Liver (tissue), 9 donors: ENCODE results near the gene CRMP1. TPM values are rescaled to one million over a fixed set of nuclear protein-coding genes. Genes with fewer than 3 reads are reported as not detected.

Source experiments
- DNase-seq: peaks from one replicate; pipeline ENCODE4 v3.0.0-alpha.2; 2017; ENCODE audit warnings: low spot score
- H3K27ac ChIP-seq, 2 donors: one replicate each; pipeline ENCODE4 v1.7.0; 2013; ENCODE audit warnings: inconsistent platforms in 2 of 2, low read length in 2 of 2, control low read depth in 1 of 2, low read depth in 1 of 2, mild to moderate bottlenecking in 1 of 2
- H3K27me3 ChIP-seq, 4 donors: one replicate each; pipeline versions ENCODE4 v1.6.1 to v1.7.0; 2013; ENCODE audit warnings: low read length in 3 of 4, inconsistent platforms in 1 of 4, mild to moderate bottlenecking in 1 of 4, moderate library complexity in 1 of 4; ENCODE audit not compliant: control insufficient read depth in 4 of 4, insufficient read depth in 4 of 4
- H3K36me3 ChIP-seq, 4 donors: one replicate each; pipeline versions ENCODE4 v1.6.1 to v1.7.0; 2013; ENCODE audit warnings: low read length in 3 of 4, mild to moderate bottlenecking in 3 of 4, low read depth in 1 of 4, moderate library complexity in 1 of 4; ENCODE audit not compliant: control insufficient read depth in 4 of 4, insufficient read depth in 3 of 4
- H3K4me1 ChIP-seq, 4 donors: one replicate each; pipeline versions ENCODE4 v1.6.1 to v1.7.0; 2013; ENCODE audit warnings: low read length in 3 of 4, mild to moderate bottlenecking in 3 of 4, moderate library complexity in 1 of 4; ENCODE audit not compliant: control insufficient read depth in 4 of 4, insufficient read depth in 4 of 4
- H3K4me3 ChIP-seq, 3 donors: one replicate each; pipeline versions ENCODE4 v1.6.1 to v1.7.0; 2013; ENCODE audit warnings: low read length in 3 of 3, control low read depth in 1 of 3, low read depth in 1 of 3, mild to moderate bottlenecking in 1 of 3
- H3K9ac ChIP-seq, 2 donors: one replicate each; pipeline ENCODE4 v1.7.0; 2013; ENCODE audit warnings: low read length in 2 of 2, mild to moderate bottlenecking in 2 of 2, moderate library complexity in 2 of 2, control low read depth in 1 of 2, low read depth in 1 of 2
- H3K9me3 ChIP-seq, 4 donors: one replicate each; pipeline versions ENCODE4 v1.6.1 to v1.7.0; 2013; ENCODE audit warnings: low read length in 3 of 4; ENCODE audit not compliant: control insufficient read depth in 4 of 4
- EGR1 ChIP-seq, 2 donors: IDR thresholded peaks; 2 replicates each; pipeline ENCODE4 v1.6.1; 2016 to 2018; ENCODE audit warnings: antibody characterized with exemption in 2 of 2, low read depth in 2 of 2
- FOXA2 ChIP-seq: IDR thresholded peaks from 2 replicates; pipeline ENCODE4 v1.6.1; 2016; ENCODE audit warnings: antibody characterized with exemption
- GABPA ChIP-seq, 2 donors: IDR thresholded peaks in 1 of 2; conservative IDR thresholded peaks in 1 of 2; 2 replicates each; pipeline ENCODE4 v1.6.1; 2016; ENCODE audit warnings: antibody characterized with exemption in 2 of 2, mild to moderate bottlenecking in 1 of 2, moderate library complexity in 1 of 2
- HNF4A ChIP-seq, 2 donors: conservative IDR thresholded peaks; 2 replicates each; pipeline ENCODE4 v1.6.1; 2016; ENCODE audit warnings: antibody characterized with exemption in 2 of 2, mild to moderate bottlenecking in 2 of 2
- HNF4G ChIP-seq: IDR thresholded peaks from 2 replicates; pipeline ENCODE4 v1.6.1; 2016; ENCODE audit warnings: antibody characterized with exemption
- NR2F2 ChIP-seq: IDR thresholded peaks from 2 replicates; pipeline ENCODE4 v1.6.1; 2016; ENCODE audit warnings: antibody characterized with exemption
- RXRA ChIP-seq, 2 donors: IDR thresholded peaks; 2 replicates each; pipeline ENCODE4 v1.6.1; 2017 to 2018; ENCODE audit warnings: antibody characterized with exemption in 2 of 2, mild to moderate bottlenecking in 1 of 2
- TAF1 ChIP-seq: conservative IDR thresholded peaks from 2 replicates; pipeline ENCODE4 v1.6.1; 2016; ENCODE audit warnings: antibody characterized with exemption, mild to moderate bottlenecking
- YY1 ChIP-seq: IDR thresholded peaks from 2 replicates; pipeline ENCODE4 v1.6.1; 2016; ENCODE audit warnings: antibody characterized with exemption, mild to moderate bottlenecking
- WGBS: extraction: QIAGEN DNeasy Blood & Tissue Kit; methylation state at CpG from one replicate; pipeline ENCODE4 v1.1.7; 2013; 5-methylcytosine and 5-hydroxymethylcytosine counted together
- polyA plus RNA-seq, 2 donors: library from polyadenylated mRNA; stranded (reverse) in 1 of 2; unstranded in 1 of 2; fragments of 200-250 nt in 1 of 2; fragments of >200 nt in 1 of 2; fragmentation: Nextera tagmentation in 1 of 2; extraction: Ambion mirVana in 1 of 2; gene quantifications; one replicate each; pipeline versions ENCODE4 v1.2.1 to v1.2.3, GENCODE V29; 2013 to 2015
- total RNA-seq, 2 donors: library from RNA; depleted of rRNA; stranded (reverse); fragments of >200 nt; gene quantifications; one replicate each; pipeline ENCODE4 v1.2.3, GENCODE V29; 2014
- TF ChIP-seq, protein P1 (sequence below): IDR thresholded peaks from 2 replicates; pipeline ENCODE4 v1.6.1; 2016; ENCODE audit warnings: antibody characterized with exemption, mild to moderate bottlenecking
- TF ChIP-seq, protein P2 (sequence below): fragments of 150-350 bp; IDR thresholded peaks from 2 replicates; pipeline ENCODE4 v1.5.1; 2017; ENCODE audit warnings: improper control_type of control experiment, low read depth, low read length; ENCODE audit not compliant: missing input control
- TF ChIP-seq, protein P3 (sequence below): IDR thresholded peaks from 2 replicates; pipeline ENCODE4 v1.6.1; 2016; ENCODE audit warnings: antibody characterized with exemption
- TF ChIP-seq, protein P4 (sequence below): IDR thresholded peaks from 2 replicates; pipeline ENCODE4 v1.6.1; 2016; ENCODE audit warnings: antibody characterized with exemption
- TF ChIP-seq, protein P5 (sequence below): IDR thresholded peaks from 2 replicates; pipeline ENCODE4 v1.6.1; 2016; ENCODE audit warnings: antibody characterized with exemption
- donor health status: healthy.
- donor health status: healthy.
- donor health status: healthy.
- donor health status: healthy.
- donor health status: healthy.

The CRMP1 gene
- total and polyA plus RNA-seq, 4 donors: 0.06 to 0.42 (median 0.12) TPM

DNA sequence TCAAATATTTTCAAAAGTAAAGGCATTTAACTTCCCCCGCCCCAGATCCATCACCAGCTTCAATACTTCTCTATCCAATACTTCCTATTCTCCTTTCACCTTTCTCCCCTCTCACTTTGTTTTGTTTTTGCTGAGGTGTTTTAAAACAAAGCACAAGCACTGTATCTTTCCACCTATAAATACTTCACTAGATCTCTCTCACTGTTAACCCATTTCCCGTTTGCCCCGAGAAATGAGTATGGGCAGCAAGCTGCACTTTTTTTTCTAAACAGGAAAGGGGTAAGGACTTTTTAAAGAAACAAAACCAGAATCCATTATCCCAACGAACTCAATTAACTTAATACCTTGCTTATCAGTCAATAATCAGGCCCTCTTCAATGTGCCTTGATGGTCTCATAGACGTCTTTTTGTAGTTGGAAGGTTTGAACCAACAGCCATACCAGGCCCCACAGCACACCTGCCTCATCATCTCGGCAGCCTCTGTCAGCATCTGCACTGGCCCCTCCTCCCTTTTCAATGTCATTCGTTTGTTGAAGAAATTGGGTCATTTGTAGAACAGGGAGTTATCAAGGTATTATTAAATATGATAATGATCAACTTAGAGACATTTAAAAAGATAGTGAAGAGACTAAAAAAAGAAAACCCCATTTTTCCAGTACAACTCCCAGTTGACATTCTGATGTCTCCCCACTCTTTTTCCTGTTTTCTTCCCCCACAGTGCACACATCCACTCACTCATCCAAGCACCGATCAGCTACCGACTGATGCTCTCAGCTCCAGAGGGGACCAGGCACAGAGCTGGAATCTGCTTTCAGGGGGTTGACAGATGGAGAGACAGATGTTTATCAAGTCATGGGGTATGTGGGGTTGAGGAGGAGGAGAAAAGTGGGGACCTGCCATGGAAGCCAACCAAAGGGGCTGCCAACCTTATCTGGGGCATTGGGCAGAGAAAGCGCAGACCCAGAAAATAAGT lies 25.8 kb downstream of the CRMP1 start:
- Histone ChIP-seq H3K9me3 (no peaks in the 10 kb centered on the region), H3K4me3 (no peak overlapping the region), H3K27me3 (peaks cover 0 to 8% (median 2%) of the 10 kb centered on the region in 4 donors), H3K4me1 (no peaks in the 10 kb centered on the region), H3K36me3 (no peaks in the 10 kb centered on the region), H3K9ac (no peak overlapping the region), H3K27ac (no peak overlapping the region)
- TF ChIP-seq YY1 (no peak), NR2F2 (no peak), HNF4G (no peak)
- TF ChIP-seq, protein P1, sequence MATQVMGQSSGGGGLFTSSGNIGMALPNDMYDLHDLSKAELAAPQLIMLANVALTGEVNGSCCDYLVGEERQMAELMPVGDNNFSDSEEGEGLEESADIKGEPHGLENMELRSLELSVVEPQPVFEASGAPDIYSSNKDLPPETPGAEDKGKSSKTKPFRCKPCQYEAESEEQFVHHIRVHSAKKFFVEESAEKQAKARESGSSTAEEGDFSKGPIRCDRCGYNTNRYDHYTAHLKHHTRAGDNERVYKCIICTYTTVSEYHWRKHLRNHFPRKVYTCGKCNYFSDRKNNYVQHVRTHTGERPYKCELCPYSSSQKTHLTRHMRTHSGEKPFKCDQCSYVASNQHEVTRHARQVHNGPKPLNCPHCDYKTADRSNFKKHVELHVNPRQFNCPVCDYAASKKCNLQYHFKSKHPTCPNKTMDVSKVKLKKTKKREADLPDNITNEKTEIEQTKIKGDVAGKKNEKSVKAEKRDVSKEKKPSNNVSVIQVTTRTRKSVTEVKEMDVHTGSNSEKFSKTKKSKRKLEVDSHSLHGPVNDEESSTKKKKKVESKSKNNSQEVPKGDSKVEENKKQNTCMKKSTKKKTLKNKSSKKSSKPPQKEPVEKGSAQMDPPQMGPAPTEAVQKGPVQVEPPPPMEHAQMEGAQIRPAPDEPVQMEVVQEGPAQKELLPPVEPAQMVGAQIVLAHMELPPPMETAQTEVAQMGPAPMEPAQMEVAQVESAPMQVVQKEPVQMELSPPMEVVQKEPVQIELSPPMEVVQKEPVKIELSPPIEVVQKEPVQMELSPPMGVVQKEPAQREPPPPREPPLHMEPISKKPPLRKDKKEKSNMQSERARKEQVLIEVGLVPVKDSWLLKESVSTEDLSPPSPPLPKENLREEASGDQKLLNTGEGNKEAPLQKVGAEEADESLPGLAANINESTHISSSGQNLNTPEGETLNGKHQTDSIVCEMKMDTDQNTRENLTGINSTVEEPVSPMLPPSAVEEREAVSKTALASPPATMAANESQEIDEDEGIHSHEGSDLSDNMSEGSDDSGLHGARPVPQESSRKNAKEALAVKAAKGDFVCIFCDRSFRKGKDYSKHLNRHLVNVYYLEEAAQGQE: no peak
- TF ChIP-seq, protein P2, sequence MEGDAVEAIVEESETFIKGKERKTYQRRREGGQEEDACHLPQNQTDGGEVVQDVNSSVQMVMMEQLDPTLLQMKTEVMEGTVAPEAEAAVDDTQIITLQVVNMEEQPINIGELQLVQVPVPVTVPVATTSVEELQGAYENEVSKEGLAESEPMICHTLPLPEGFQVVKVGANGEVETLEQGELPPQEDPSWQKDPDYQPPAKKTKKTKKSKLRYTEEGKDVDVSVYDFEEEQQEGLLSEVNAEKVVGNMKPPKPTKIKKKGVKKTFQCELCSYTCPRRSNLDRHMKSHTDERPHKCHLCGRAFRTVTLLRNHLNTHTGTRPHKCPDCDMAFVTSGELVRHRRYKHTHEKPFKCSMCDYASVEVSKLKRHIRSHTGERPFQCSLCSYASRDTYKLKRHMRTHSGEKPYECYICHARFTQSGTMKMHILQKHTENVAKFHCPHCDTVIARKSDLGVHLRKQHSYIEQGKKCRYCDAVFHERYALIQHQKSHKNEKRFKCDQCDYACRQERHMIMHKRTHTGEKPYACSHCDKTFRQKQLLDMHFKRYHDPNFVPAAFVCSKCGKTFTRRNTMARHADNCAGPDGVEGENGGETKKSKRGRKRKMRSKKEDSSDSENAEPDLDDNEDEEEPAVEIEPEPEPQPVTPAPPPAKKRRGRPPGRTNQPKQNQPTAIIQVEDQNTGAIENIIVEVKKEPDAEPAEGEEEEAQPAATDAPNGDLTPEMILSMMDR: no peak
- no peak for DNase-seq
- WGBS: 66% methylated on average over 10 of the region's 10 CpGs

DNA sequence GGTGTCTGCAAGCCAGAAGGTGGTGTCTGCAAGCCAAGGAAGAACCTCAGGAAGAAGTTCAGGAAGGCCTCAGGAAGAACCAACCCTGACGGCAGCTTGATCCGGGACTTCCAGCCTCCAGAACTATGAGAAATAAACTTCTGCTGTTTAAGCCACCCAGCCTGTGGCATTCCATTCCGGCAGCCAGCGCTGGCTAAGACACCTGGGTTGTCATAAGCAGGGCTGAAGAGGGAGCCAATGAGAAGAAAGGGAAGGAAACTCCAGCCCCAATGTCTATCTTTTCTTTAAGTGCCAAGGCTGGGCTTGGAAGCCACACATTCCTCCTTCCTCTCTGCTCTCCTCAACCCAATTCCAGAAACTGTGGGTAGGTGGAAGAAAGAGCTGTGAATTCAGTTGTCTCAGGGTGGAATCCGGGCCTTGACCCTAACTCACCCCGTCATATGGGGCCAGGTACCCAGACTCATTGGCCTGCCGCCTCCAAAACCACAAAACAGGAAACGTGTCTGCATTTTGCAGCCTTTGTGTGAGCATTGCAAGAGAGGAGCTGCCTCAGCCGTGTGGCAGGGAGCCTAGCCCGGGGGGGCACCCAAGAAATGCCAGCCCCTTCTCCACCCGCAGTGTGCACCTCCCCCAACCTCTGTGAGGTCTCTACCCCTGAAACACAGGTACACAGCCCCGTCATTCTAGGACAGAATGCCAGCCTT lies 26.8 kb downstream of the CRMP1 start:
- Histone ChIP-seq H3K9ac (no peak overlapping the region), H3K27me3 (peaks cover 0 to 8% (median 2%) of the 10 kb centered on the region in 4 donors), H3K9me3 (no peaks in the 10 kb centered on the region), H3K27ac (no peak overlapping the region), H3K36me3 (no peaks in the 10 kb centered on the region), H3K4me1 (no peaks in the 10 kb centered on the region), H3K4me3 (no peak overlapping the region)
- WGBS: 59% methylated on average over 12 of the region's 12 CpGs
- no peak for DNase-seq
- no peak for TF ChIP-seq GABPA (IDR thresholded peaks at IDR 0.05 in 1 of 2, conservative IDR thresholded peaks at IDR 0.05 in 1 of 2)
- TF ChIP-seq YY1: no peak
- no peak for TF ChIP-seq RXRA (IDR thresholded peaks at IDR 0.05)
- TF ChIP-seq, protein P3, sequence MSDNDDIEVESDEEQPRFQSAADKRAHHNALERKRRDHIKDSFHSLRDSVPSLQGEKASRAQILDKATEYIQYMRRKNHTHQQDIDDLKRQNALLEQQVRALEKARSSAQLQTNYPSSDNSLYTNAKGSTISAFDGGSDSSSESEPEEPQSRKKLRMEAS: no peak
- TF ChIP-seq NR2F2: no peak
- TF ChIP-seq FOXA2: no peak
- no peak for TF ChIP-seq HNF4G
- TF ChIP-seq HNF4A (conservative IDR thresholded peaks at IDR 0.05): no peak
- TF ChIP-seq, protein P4, sequence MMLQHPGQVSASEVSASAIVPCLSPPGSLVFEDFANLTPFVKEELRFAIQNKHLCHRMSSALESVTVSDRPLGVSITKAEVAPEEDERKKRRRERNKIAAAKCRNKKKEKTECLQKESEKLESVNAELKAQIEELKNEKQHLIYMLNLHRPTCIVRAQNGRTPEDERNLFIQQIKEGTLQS: no peak
- TF ChIP-seq, protein P5, sequence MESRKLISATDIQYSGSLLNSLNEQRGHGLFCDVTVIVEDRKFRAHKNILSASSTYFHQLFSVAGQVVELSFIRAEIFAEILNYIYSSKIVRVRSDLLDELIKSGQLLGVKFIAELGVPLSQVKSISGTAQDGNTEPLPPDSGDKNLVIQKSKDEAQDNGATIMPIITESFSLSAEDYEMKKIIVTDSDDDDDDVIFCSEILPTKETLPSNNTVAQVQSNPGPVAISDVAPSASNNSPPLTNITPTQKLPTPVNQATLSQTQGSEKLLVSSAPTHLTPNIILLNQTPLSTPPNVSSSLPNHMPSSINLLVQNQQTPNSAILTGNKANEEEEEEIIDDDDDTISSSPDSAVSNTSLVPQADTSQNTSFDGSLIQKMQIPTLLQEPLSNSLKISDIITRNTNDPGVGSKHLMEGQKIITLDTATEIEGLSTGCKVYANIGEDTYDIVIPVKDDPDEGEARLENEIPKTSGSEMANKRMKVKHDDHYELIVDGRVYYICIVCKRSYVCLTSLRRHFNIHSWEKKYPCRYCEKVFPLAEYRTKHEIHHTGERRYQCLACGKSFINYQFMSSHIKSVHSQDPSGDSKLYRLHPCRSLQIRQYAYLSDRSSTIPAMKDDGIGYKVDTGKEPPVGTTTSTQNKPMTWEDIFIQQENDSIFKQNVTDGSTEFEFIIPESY: no peak
- TF ChIP-seq, protein P2: no peak
- no peak for TF ChIP-seq TAF1
- TF ChIP-seq EGR1 (IDR thresholded peaks at IDR 0.05; ENCODE audit: low read depth in 2 of 2): no peak
